ENCODE results near the gene THUMPD2. TPM values are rescaled to one million over a fixed set of nuclear protein-coding genes. Genes with fewer than 3 reads are reported as not detected.

THUMPD2 gene
- total RNA-seq, 1 experiment from 2014 or later, result 19.6 TPM

- TF ChIP-seq GTF2I (CRISPR knock-in tag; conservative IDR thresholded peaks at IDR 0.05) (peak; percentile 94), ESRRA (CRISPR knock-in tag; IDR thresholded peaks at IDR 0.05; ENCODE audit: borderline replicate concordance) (no peak)
- ChIA-PET POLR2A (no interaction called here), CTCF (no interaction called here)
- Mint-ChIP-seq H3K9me3 (peaks cover 4% of the 10 kb centered on the region), H3K36me3 (peaks cover 9% of the 10 kb centered on the region), H3K27me3 (ENCODE audit: low read depth) (peaks cover 3% of the 10 kb centered on the region; the same call in 1 of the 2 replicates), H3K4me3 (peak overlapping the region; percentile 58), H3K4me1 (peaks cover 56% of the 10 kb centered on the region), H3K27ac (no peak overlapping the region)
- DNase-seq (ENCODE audit: low spot score), result no peak
- no peak for ATAC-seq
Measured at GRCh38 chr2:39779341-39779851, 338 bp upstream of the THUMPD2 start.

GRCh38 chr2:39778233-39778632, 825 bp downstream of the THUMPD2 start:
- H3K36me3 Mint-ChIP-seq, result peaks cover 9% of the 10 kb centered on the region
- TF ChIP-seq ARID4B (CRISPR knock-in tag; IDR thresholded peaks at IDR 0.05; ENCODE audit: borderline replicate concordance), result no peak
- no peak for TF ChIP-seq ZBTB21 (CRISPR knock-in tag; IDR thresholded peaks at IDR 0.05; ENCODE audit: borderline replicate concordance)
- TF ChIP-seq ZNF232 (CRISPR knock-in tag; IDR thresholded peaks at IDR 0.05), result no peak
- TF ChIP-seq ZBTB43 (CRISPR knock-in tag; IDR thresholded peaks at IDR 0.05), result no peak
- TF ChIP-seq ZNF532 (CRISPR knock-in tag; IDR thresholded peaks at IDR 0.05; ENCODE audit: borderline replicate concordance), result no peak
- TF ChIP-seq MXD4 (CRISPR knock-in tag; IDR thresholded peaks at IDR 0.05; ENCODE audit: borderline replicate concordance), result no peak
- no peak for TF ChIP-seq NR1H2 (CRISPR knock-in tag; IDR thresholded peaks at IDR 0.05)
- TF ChIP-seq SMAD4 (CRISPR knock-in tag; IDR thresholded peaks at IDR 0.05), result no peak
- no peak for TF ChIP-seq ZNF512 (CRISPR knock-in tag; IDR thresholded peaks at IDR 0.05; ENCODE audit: borderline replicate concordance)
- no peak for TF ChIP-seq ELF4 (CRISPR knock-in tag; IDR thresholded peaks at IDR 0.05; ENCODE audit: low read depth)
- TF ChIP-seq ZNF671 (CRISPR knock-in tag; IDR thresholded peaks at IDR 0.05), result no peak

More at GRCh38 chr2:39778233-39778632, 825 bp downstream of the THUMPD2 start:
- Mint-ChIP-seq H3K4me3 (peak overlapping the region; percentile 95), H3K27me3 (ENCODE audit: low read depth) (0 out of 2 replicates have a peak, but pooled peaks cover 3% of the 10 kb centered on the region), H3K9me3 (peaks cover 4% of the 10 kb centered on the region), H3K27ac (peak overlapping the region; percentile 89), H3K4me1 (peaks cover 56% of the 10 kb centered on the region)
- POLR2A ChIA-PET, result no interaction called here
- no peak for ATAC-seq
- DNase-seq (ENCODE audit: low spot score), result no peak
- CTCF ChIA-PET, result interaction anchor here (1.8 kb wide), 1 partner anchor 184 kb away, joined by 7 read pairs; no protein-coding TSS in a partner anchor
